Ishikawa (cell line): ENCODE results near the gene TMEM88.

ENCODE experiments used
- CEBPB ChIP-seq: IDR thresholded peaks from 2 replicates; pipeline ENCODE4 v1.6.1; 2012
- CREB1 ChIP-seq: IDR thresholded peaks from 2 replicates; pipeline ENCODE4 v1.6.1; 2012; ENCODE audit warnings: low read depth
- EGR1 ChIP-seq: IDR thresholded peaks from 2 replicates; pipeline ENCODE4 v1.6.1; 2012
- EP300 ChIP-seq: IDR thresholded peaks from 2 replicates; pipeline ENCODE4 v1.6.1; 2012; ENCODE audit warnings: borderline replicate concordance
- FOXM1 ChIP-seq: IDR thresholded peaks from 2 replicates; pipeline ENCODE4 v1.6.1; 2012; ENCODE audit warnings: low read depth, borderline replicate concordance
- MAX ChIP-seq: IDR thresholded peaks from 2 replicates; pipeline ENCODE4 v1.6.1; 2012
- NFIC ChIP-seq: IDR thresholded peaks from 2 replicates; pipeline ENCODE4 v1.6.1; 2012
- RAD21 ChIP-seq: IDR thresholded peaks from 2 replicates; pipeline ENCODE4 v1.6.1; 2012; ENCODE audit warnings: low read depth
- REST ChIP-seq: IDR thresholded peaks from 2 replicates; pipeline ENCODE4 v1.6.1; 2012; ENCODE audit warnings: low read depth, mild to moderate bottlenecking
- TAF1 ChIP-seq: IDR thresholded peaks from 2 replicates; pipeline ENCODE4 v1.6.1; 2012; ENCODE audit warnings: low read depth, mild to moderate bottlenecking
- TCF12 ChIP-seq: IDR thresholded peaks from 2 replicates; pipeline ENCODE4 v1.6.1; 2012; ENCODE audit warnings: low read depth
- TEAD4 ChIP-seq: IDR thresholded peaks from 2 replicates; pipeline ENCODE4 v1.6.1; 2012
- USF1 ChIP-seq: IDR thresholded peaks from 2 replicates; pipeline ENCODE4 v1.6.1; 2012
- YY1 ChIP-seq: IDR thresholded peaks from 2 replicates; pipeline ENCODE4 v1.6.1; 2012; ENCODE audit warnings: low read depth
- ZBTB7A ChIP-seq: IDR thresholded peaks from 2 replicates; pipeline ENCODE4 v1.6.1; 2012; ENCODE audit warnings: low read depth

Gene TMEM88

GRCh38 chr17:7834542-7834956, 20.3 kb upstream of the TMEM88 start:
- TF ChIP-seq TAF1 (no peak), EGR1 (no peak), YY1 (no peak), USF1 (no peak), TEAD4 (no peak), RAD21 (no peak), EP300 (no peak), NFIC (no peak), ZBTB7A (no peak), REST (no peak), CEBPB (no peak), CREB1 (no peak)

- TF ChIP-seq CEBPB (no peak), TEAD4 (no peak), ZBTB7A (peak; percentile 85; the same call in 1 of the 2 replicates), EP300 (no peak), CREB1 (peak; percentile 60; the same call in 1 of the 2 replicates), NFIC (no peak), FOXM1 (no peak), TCF12 (peak; percentile 74), EGR1 (no peak), REST (no peak), RAD21 (peak; percentile 68), USF1 (peak; percentile 65), TAF1 (no peak; the same call in 1 of the 2 replicates), MAX (peak; percentile 90), YY1 (0 out of 2 replicates have a peak, but pooled peaks have one; percentile 25)
Observed at GRCh38 chr17:7834957-7835813, 19.7 kb upstream of the TMEM88 start.

GRCh38 chr17:7835814-7836595, 18.9 kb upstream of the TMEM88 start:
- TF ChIP-seq TAF1 (peak; percentile 28; the same call in 1 of the 2 replicates), CEBPB (no peak)

GRCh38 chr17:7836596-7837407, 18.1 kb upstream of the TMEM88 start:
- TF ChIP-seq TAF1 (no peak), REST (no peak), RAD21 (peak; percentile 32; the same call in 1 of the 2 replicates), EGR1 (0 out of 2 replicates have a peak, but pooled peaks have one; percentile 52), TCF12 (peak; percentile 92), CEBPB (peak; percentile 36; the same call in 1 of the 2 replicates), YY1 (peak; percentile 82), FOXM1 (peak; percentile 66; the same call in 1 of the 2 replicates), CREB1 (peak; percentile 76), MAX (peak; percentile 96), TEAD4 (peak; percentile 54; the same call in 1 of the 2 replicates), NFIC (peak; percentile 85), ZBTB7A (peak; percentile 91), USF1 (peak; percentile 94), EP300 (peak; percentile 78; the same call in 1 of the 2 replicates)
